NOMO-1 (cell line): ENCODE results near the gene STAT5B.
"Not testable (repeated sequence)": the region's sequence is repeated elsewhere in the genome, so short reads cannot be mapped to it uniquely, and the experiment has no call there.

Source experiments
- DNase-seq, 2 experiments: peaks; one replicate each; lab custom pipeline; 2025; ENCODE audit not compliant: unreplicated experiment in 2 of 2; lab: John Stamatoyannopoulos, UW

STAT5B gene

DNA sequence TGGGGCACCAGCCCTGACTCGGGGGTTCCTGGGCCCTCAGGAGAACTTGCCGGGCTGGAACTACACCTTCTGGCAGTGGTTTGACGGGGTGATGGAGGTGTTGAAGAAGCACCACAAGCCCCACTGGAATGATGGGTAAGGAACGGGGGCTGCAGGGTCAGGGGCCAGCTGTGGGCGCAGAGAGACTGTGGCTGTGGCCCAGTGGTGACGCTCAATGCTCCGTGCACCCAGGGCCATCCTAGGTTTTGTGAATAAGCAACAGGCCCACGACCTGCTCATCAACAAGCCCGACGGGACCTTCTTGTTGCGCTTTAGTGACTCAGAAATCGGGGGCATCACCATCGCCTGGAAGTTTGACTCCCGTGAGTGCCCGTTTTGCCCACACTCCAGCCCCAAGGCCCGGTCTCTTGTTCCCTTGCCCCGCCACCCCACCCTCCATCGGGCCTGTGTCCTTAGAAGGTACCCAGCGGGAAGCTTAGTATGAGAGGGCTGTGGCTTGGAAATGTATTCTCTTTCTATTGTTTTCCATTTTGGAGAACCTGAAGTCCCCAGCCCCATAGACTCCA lies 31.3 kb upstream of the STAT5B start:
- no peak for DNase-seq

DNA sequence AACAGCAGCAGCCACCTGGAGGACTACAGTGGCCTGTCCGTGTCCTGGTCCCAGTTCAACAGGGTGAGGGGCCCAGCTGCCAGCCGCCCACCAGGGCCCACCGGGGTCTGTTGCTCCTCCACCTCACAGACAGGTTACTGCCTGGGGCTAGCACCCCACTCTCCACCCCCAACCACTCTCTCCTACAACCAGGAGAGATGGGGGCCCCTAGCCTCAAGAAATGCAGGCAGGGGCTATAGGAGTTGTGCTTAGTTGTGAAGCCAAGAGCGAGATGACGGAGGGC lies 30.1 kb upstream of the STAT5B start:
- DNase-seq = no peak

GRCh38 chr17:42305543-42306384 lies 29.6 kb upstream of the STAT5B start:
- no peak for DNase-seq

DNA sequence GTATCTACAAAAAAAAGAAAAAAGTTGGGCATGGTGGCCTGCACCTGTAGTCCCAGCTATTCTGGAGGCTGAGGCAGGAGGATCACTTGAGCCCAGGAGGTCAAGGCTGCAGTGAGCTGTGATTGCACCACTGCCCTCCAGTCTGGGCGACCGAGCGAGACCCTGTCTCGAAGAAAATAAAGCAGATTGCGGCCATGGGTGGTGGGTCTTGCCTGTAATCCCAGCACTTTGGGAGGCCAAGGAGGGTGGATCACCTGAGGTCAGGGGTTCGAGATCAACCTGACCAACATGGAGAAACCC lies 28.8 kb upstream of the STAT5B start:
- DNase-seq = not testable (repeated sequence)

DNA sequence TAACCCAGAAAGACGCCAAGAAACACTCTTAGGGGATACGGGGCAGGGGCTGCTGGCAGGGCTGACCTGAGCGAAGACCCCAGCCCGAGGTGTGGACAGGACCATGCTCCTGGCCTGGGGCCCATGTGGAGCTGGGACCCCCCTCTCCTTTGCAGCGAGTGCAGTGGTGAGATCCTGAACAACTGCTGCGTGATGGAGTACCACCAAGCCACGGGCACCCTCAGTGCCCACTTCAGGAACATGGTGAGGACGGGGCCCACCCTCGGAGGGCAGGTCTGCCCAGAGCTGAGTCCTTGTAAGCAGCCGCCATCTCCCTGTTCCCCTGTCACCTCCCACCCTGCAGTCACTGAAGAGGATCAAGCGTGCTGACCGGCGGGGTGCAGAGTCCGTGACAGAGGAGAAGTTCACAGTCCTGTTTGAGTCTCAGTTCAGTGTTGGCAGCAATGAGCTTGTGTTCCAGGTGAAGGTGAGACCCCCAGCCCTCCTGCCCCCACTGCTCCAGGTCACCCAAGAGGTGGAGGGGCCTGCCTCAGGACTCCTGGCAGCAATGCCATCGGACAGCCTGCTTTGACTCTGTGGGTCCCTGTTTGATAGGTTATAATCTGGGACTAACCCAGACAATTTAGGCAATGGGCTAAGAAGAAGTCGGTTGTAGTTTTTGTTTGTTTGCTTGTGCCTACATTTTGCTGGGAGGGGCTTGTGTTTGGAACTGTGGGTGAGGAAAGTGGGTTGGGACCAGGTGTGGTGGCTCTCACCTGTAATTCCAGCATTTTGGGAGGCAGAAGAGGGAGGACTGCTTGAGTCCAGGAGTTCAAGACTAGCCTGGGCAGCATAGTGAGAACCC lies 28.2 kb upstream of the STAT5B start:
- DNase-seq = no peak

DNA sequence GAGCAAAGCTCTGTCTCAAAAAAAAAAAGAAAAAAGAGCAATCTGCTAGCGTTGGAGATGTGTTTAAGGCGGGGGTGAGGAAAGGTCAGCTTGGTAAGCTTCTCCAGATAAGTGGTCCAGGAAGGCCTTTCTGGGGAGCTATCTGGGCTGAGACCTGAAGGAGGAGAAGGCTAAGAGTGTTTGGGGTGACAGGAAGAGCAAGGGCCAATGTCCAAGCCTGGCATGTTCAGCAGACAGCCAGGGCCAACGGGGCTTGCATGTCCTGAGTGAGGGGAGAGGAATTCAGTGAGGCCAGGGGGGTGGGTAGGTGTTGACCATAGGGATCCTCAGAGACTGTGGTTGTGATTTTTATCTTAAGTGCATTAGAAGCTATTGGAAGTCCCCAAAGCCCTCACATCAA lies 27.5 kb upstream of the STAT5B start:
- no peak for DNase-seq

GRCh38 chr17:42301022-42301421 lies 24.8 kb upstream of the STAT5B start:
- DNase-seq = no peak

- DNase-seq = not testable (repeated sequence)
Measured at GRCh38 chr17:42299913-42300312, 23.7 kb upstream of the STAT5B start.

DNA sequence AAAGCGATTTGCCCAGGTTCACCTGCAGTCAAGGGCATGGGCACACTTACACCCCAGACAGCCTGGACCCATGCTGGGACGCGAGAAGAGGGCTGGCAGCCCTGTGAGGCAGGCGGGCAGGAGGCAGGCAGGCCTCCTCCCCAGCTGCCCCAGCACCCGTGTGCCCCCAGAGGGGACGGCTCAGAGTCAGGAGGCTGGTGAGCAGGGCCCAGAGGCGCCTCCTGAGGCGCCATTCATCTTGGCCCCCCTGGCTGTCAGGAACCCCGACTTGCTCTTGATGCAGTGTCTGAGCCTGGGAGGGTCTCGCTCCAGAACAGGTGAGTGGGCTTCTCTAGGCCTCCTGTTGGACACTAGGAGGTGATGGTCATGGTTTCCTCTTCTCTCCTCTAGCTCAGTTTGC lies 23.2 kb upstream of the STAT5B start:
- DNase-seq = not testable (repeated sequence)

DNA sequence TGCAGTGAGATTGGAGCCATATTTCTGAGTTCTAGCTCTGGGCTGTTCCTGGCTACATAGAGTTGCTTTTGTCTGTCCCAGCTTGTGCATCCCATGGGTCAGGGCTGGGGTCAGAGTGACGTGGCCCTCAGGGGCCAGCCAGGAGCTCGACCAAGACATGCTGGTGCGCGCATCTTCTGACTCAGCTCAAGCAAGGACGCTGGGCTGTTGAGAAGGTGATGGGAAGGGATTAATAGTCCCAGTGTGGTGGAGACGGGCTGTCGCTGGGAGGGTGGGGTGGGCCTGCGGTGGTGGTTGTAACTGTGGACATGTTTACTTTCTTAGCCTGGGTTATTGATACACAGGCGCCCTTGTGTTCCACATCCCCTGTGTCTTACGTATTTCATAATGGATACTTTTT lies 21.6 kb upstream of the STAT5B start:
- DNase-seq = not testable (repeated sequence)

DNA sequence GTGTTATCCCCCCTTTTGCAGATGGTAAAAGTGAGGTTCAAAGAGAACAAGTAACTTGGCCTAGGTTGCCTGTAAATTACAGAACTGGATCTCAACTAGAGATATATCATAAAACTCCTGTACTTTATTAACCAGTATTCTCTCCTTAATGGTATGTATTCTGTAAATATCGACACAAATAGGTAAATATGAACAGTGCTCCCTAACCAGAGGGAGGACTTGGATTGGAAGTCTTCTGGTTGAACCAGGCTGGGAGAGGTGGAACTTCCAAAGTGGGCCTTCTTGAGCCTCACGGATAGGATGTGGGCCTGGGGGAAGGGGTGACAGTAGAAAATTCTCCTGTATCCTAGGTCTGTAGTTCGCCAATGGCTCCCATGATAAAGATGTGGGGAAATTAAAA lies 19.8 kb upstream of the STAT5B start:
- no peak for DNase-seq

- no peak for DNase-seq
Measured at GRCh38 chr17:42294469-42295398, 18.5 kb upstream of the STAT5B start.

DNA sequence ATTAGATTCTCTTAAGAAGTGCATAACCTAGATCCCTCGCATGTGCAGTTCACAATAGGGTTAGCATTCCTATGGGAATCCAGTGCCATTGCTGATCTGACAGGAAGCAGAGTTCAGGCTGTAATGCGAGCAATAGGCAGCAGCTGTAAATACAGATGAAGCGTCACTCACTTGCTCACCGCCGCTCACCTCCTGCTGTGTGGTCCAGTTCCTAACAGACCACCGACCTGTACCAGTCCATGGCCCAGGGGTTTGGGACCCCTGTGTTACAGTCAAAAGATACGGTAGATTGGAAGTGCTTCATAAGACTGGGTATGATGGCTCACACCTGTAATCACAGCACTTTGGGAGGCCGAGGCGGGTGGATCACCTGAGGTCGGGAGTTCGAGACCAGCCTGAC lies 14.9 kb upstream of the STAT5B start:
- no peak for DNase-seq

GRCh38 chr17:42290577-42290976 lies 14.4 kb upstream of the STAT5B start:
- DNase-seq = no peak

GRCh38 chr17:42289611-42290181 lies 13.5 kb upstream of the STAT5B start:
- DNase-seq = no peak

DNA sequence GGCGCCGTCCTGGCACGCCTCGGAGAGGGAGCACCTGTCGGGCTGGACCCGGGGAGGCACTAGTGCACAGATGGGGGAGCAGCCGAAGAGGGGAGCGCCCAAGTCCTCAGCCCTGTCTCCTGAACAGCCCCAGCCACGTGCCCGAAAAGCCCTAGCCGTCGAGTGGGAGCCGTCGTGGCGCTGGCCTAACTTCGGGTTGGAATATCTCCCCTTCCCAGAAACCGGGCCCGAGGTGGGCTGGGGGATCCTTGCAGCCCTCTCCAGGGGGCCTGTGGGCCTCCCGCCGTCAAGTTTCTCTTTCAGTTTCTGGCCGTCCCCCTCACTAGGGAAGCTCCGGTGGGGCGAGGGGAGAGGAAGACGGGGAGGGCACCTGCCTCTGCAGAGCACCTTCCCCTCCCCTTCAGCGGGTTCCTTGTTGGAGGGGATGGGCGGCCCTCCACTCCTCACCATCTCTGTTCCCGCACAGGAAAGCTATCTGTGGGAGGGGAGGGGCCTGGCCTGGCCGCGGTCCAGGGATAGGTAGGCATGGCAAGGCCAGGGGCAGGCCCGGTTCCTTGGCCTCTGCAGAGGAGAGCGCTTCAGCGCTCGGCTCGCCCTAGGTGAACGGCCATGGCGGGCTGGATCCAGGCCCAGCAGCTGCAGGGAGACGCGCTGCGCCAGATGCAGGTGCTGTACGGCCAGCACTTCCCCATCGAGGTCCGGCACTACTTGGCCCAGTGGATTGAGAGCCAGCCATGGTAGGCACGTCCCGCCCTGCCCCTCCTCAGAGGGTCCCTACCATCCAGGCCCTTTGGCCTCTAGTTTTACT lies 12.8 kb upstream of the STAT5B start:
- no peak for DNase-seq

DNA sequence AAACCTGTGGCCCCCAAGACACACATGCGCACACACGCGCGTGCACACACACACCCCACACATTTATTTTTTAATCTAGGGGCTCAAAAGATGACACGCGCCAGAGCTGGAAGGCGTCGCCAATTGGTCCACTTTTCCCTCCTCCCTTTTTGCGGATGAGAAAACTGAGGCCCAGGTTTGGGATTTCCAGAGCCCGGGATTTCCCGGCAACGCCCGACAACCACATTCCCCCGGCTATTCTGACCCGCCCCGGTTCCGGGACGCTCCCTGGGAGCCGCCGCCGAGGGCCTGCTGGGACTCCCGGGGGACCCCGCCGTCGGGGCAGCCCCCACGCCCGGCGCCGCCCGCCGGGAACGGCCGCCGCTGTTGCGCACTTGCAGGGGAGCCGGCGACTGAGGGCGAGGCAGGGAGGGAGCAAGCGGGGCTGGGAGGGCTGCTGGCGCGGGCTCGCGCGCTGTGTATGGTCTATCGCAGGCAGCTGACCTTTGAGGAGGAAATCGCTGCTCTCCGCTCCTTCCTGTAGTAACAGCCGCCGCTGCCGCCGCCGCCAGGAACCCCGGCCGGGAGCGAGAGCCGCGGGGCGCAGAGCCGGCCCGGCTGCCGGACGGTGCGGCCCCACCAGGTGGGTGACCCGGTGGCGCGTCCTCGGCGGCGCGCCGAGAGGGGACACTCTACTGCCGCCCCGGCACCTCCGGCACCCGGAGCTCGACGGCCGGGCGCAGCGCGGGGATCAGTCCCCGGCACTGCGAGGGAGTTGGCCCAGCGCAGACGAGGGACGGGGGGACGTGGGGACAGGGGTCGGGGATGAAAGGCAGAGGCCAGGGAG lies 12.0 kb upstream of the STAT5B start, which contains the start of gene STAT5A:
STAT5A (plus strand) TSS at position 522 of the 826 bp plus-strand sequence. CDS start 914 bp downstream, outside the sequence.
- DNase-seq = peak; percentile 76 to 77

GRCh38 chr17:42287305-42287976 lies 11.2 kb upstream of the STAT5B start:
- DNase-seq = peak in 1 of 2 experiments; percentile 28
